Astrocyte of the hippocampus (primary cell): ENCODE measurements around the gene CTSW.
"Not testable (repeated sequence)": the region's sequence is repeated elsewhere in the genome, so short reads cannot be mapped to it uniquely, and the experiment has no call there.

ENCODE experiments used
- DNase-seq: peaks from one replicate; pipeline ENCODE4 v3.0.0; 2011; ENCODE audit warnings: low read depth, low spot score

The CTSW gene

GRCh38 chr11:65879617-65880016 lies at the start of gene CTSW:
Gene CTSW (plus strand): TSS chr11:65879837. CDS start chr11:65879855, 18 bp downstream.
- no peak for DNase-seq

- not testable (repeated sequence) for DNase-seq
Observed at GRCh38 chr11:65832231-65832630, 47.4 kb upstream of the CTSW start.

GRCh38 chr11:65833297-65834030 lies 46.2 kb upstream of the CTSW start, which contains the start of gene SNX32:
Gene SNX32 (plus strand): TSS chr11:65833963. CDS start chr11:65834066, 103 bp downstream.
- peak; percentile 98 for DNase-seq

- no peak for DNase-seq
Observed at GRCh38 chr11:65834202-65834601, 45.4 kb upstream of the CTSW start.

GRCh38 chr11:65842144-65842543 lies 37.5 kb upstream of the CTSW start:
- no peak for DNase-seq

GRCh38 chr11:65843811-65844210 lies 35.8 kb upstream of the CTSW start:
- no peak for DNase-seq

- DNase-seq: no peak
Observed at GRCh38 chr11:65844231-65844872, 35.3 kb upstream of the CTSW start.

- no peak for DNase-seq
Observed at GRCh38 chr11:65847746-65848145, 31.9 kb upstream of the CTSW start.

GRCh38 chr11:65848693-65849092 lies 30.9 kb upstream of the CTSW start:
- peak; percentile 12 for DNase-seq

GRCh38 chr11:65849366-65849765 lies 30.3 kb upstream of the CTSW start:
- no peak for DNase-seq

GRCh38 chr11:65849771-65850216 lies 29.8 kb upstream of the CTSW start:
- peak; percentile 8 for DNase-seq

- peak; percentile 5 for DNase-seq
Observed at GRCh38 chr11:65850217-65851082, 29.2 kb upstream of the CTSW start.

- DNase-seq: peak; percentile 47
Observed at GRCh38 chr11:65851083-65851579, 28.5 kb upstream of the CTSW start.

GRCh38 chr11:65851811-65852507 lies 27.7 kb upstream of the CTSW start:
- peak; percentile 3 for DNase-seq

- DNase-seq: peak; percentile 4
Observed at GRCh38 chr11:65852508-65853245, 27.0 kb upstream of the CTSW start.

GRCh38 chr11:65853246-65853979 lies 26.2 kb upstream of the CTSW start:
- DNase-seq: peak; percentile 2

GRCh38 chr11:65854161-65854592 lies 25.5 kb upstream of the CTSW start:
- no peak for DNase-seq

GRCh38 chr11:65854852-65855837 lies 24.5 kb upstream of the CTSW start:
- DNase-seq: no peak
